Right renal cortex interstitium (tissue), 3 donors: Measurements from ENCODE around the gene DLGAP1. TPM values are rescaled to one million over a fixed set of nuclear protein-coding genes. Genes with fewer than 3 reads are reported as not detected.

Experiments used
- DNase-seq, 3 donors: peaks; one replicate each; pipeline ENCODE4 v3.0.0-alpha.2; 2013; ENCODE audit warnings: low read depth in 3 of 3, low spot score in 2 of 3
- polyA plus RNA-seq, 3 donors: library from polyadenylated mRNA; unstranded; fragments of 120-200 nt; gene quantifications; one replicate each; pipeline ENCODE4 v1.2.1, GENCODE V29; 2013; ENCODE audit not compliant: insufficient read length in 3 of 3

Gene DLGAP1
- polyA plus RNA-seq, 3 donors: 4.3 to 5.8 (median 4.8) TPM

- no peak for DNase-seq
Observed at GRCh38 chr18:3966246-3966641, 488.9 kb downstream of the DLGAP1 start.

- no peak for DNase-seq
Observed at GRCh38 chr18:3960977-3961376, 494.1 kb downstream of the DLGAP1 start.

- DNase-seq: no peak
Observed at GRCh38 chr18:3960142-3960541, 495.0 kb downstream of the DLGAP1 start.

- DNase-seq: no peak
Observed at GRCh38 chr18:3952031-3952430, 503.1 kb downstream of the DLGAP1 start.

- no peak for DNase-seq
Observed at GRCh38 chr18:3950668-3951404, 504.3 kb downstream of the DLGAP1 start.

GRCh38 chr18:3948958-3949357 lies 506.1 kb downstream of the DLGAP1 start:
- DNase-seq: no peak

GRCh38 chr18:3947383-3947782 lies 507.7 kb downstream of the DLGAP1 start:
- DNase-seq: no peak

GRCh38 chr18:3935305-3935704 lies 519.8 kb downstream of the DLGAP1 start:
- DNase-seq: no peak

GRCh38 chr18:3932276-3932675 lies 522.8 kb downstream of the DLGAP1 start:
- no peak for DNase-seq

GRCh38 chr18:3931542-3932112 lies 523.5 kb downstream of the DLGAP1 start:
- DNase-seq: no peak

- no peak for DNase-seq
Observed at GRCh38 chr18:3931013-3931315, 524.1 kb downstream of the DLGAP1 start.

- DNase-seq: no peak
Observed at GRCh38 chr18:3930126-3931012, 524.7 kb downstream of the DLGAP1 start.

- DNase-seq: no peak
Observed at GRCh38 chr18:3924455-3924854, 530.7 kb downstream of the DLGAP1 start.

- no peak for DNase-seq
Observed at GRCh38 chr18:3923750-3924149, 531.4 kb downstream of the DLGAP1 start.

GRCh38 chr18:3921826-3922225 lies 533.3 kb downstream of the DLGAP1 start:
- no peak for DNase-seq

- no peak for DNase-seq
Observed at GRCh38 chr18:3920832-3921231, 534.3 kb downstream of the DLGAP1 start.

GRCh38 chr18:3919396-3920061 lies 535.6 kb downstream of the DLGAP1 start:
- DNase-seq: no peak

- DNase-seq: no peak
Observed at GRCh38 chr18:3916082-3916481, 539.0 kb downstream of the DLGAP1 start.

- DNase-seq: no peak
Observed at GRCh38 chr18:3914833-3915610, 540.1 kb downstream of the DLGAP1 start.

- DNase-seq: no peak
Observed at GRCh38 chr18:3914109-3914508, 541.0 kb downstream of the DLGAP1 start.
